HFFc6 (cell line): ENCODE data around the gene MOCS2. TPM values are rescaled to one million over a fixed set of nuclear protein-coding genes. Genes with fewer than 3 reads are reported as not detected.

ENCODE experiments used
- DNase-seq: peaks from one replicate; pipeline ENCODE4 v3.0.0-alpha.2; 2018
- H3K27ac Mint-ChIP-seq: 2 replicates; pipeline ENCODE4 v1.8.0; 2020; ENCODE audit warnings: mild to moderate bottlenecking, mixed read lengths
- H3K27me3 Mint-ChIP-seq: 2 replicates; pipeline ENCODE4 v1.8.0; 2021; ENCODE audit warnings: mild to moderate bottlenecking, moderate library complexity, mixed read lengths; ENCODE audit not compliant: insufficient read depth
- H3K36me3 Mint-ChIP-seq: 2 replicates; pipeline ENCODE4 v1.8.0; 2021; ENCODE audit warnings: low read depth, mixed read lengths
- H3K4me1 Mint-ChIP-seq: 2 replicates; pipeline ENCODE4 v1.8.0; 2020; ENCODE audit warnings: low read depth, mixed read lengths
- H3K4me3 Mint-ChIP-seq: 2 replicates; pipeline ENCODE4 v1.8.0; 2020; ENCODE audit warnings: mild to moderate bottlenecking, moderate library complexity, mixed read lengths
- H3K9me3 Mint-ChIP-seq: 2 replicates; pipeline ENCODE4 v1.8.0; 2020; ENCODE audit warnings: mild to moderate bottlenecking, mixed read lengths
- total RNA-seq, 6 experiments: library from RNA; stranded (reverse); fragmentation: NEBNext Ultra II Directional; extraction: Animal tissue kit (Norgen Biotek cat#: 25700); gene quantifications; 2 replicates in 1 of 6; 3 replicates in 5 of 6; pipeline ENCODE4 v1.2.3, GENCODE V29; 2021
- TF ChIP-seq, protein P1 (sequence below): fragments of 200-600 bp; sonication (generic); IDR thresholded peaks from 2 replicates; pipeline ENCODE4 v1.5.0; 2021; ENCODE audit warnings: antibody characterized with exemption, mild to moderate bottlenecking

MOCS2 gene
- total RNA-seq, 6 experiments from 2014 or later = 51.2 to 58.7 (median 54.9) TPM

DNA sequence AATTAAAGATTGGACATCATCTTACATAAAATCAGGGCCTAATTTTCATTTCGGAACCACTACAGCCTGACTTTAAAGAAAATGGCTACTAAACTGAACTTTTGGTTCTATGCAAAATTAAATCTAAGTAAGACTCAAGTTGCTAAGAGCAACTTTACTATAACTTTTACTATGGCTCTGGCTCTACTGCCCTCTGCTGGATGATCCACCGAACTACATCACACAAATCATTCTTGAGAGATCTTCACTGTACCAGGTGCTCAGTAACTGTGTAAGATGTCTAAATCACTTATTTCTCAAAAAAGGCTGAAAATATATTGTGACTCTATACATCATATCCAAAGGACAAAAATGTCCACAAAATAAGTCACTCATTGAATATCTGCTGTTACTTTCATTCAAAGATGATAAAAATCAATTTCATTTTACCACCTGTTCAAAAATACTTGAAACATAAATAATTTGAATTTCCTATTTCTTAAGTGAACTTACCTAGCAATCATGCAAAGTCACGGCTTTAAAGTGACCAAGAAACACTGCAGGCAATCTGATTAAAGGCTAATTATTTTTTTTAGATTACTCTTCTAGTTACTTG is 13.5 kb downstream of the MOCS2 start:
- H3K4me3 Mint-ChIP-seq = no peak overlapping the region
- TF ChIP-seq, protein P1, sequence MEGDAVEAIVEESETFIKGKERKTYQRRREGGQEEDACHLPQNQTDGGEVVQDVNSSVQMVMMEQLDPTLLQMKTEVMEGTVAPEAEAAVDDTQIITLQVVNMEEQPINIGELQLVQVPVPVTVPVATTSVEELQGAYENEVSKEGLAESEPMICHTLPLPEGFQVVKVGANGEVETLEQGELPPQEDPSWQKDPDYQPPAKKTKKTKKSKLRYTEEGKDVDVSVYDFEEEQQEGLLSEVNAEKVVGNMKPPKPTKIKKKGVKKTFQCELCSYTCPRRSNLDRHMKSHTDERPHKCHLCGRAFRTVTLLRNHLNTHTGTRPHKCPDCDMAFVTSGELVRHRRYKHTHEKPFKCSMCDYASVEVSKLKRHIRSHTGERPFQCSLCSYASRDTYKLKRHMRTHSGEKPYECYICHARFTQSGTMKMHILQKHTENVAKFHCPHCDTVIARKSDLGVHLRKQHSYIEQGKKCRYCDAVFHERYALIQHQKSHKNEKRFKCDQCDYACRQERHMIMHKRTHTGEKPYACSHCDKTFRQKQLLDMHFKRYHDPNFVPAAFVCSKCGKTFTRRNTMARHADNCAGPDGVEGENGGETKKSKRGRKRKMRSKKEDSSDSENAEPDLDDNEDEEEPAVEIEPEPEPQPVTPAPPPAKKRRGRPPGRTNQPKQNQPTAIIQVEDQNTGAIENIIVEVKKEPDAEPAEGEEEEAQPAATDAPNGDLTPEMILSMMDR = peak; percentile 98
- H3K27ac Mint-ChIP-seq = peak overlapping the region; percentile 63; the same call in 1 of the 2 replicates
- H3K4me1 Mint-ChIP-seq = peaks cover 45% of the 10 kb centered on the region
- H3K36me3 Mint-ChIP-seq = peaks cover 28% of the 10 kb centered on the region
- H3K9me3 Mint-ChIP-seq = no peaks in the 10 kb centered on the region
- H3K27me3 Mint-ChIP-seq = peaks cover 4% of the 10 kb centered on the region; the same call in 1 of the 2 replicates
- DNase-seq = peak; percentile 60

DNA sequence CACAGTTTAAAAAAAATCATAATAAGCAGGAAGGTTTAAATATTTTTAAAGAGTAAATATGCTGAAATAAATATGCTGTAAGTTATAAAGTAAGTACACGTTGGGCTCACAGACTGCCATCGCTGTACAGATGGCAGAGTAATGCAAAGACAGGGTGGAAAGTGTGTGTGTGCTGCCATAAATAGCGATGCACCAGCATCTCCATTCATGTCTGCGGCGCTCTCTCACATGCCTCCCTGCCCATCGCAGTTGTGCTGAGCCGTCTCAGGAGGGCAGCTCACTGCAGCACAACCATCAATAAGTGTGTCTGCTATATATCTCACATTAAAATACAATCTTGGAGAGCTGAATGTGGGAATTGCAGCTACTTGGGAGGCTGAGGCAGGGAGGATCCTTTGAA is 14.3 kb downstream of the MOCS2 start:
- TF ChIP-seq, protein P1 = no peak
- peaks cover 28% of the 10 kb centered on the region for H3K36me3 Mint-ChIP-seq
- peaks cover 45% of the 10 kb centered on the region for H3K4me1 Mint-ChIP-seq
- H3K9me3 Mint-ChIP-seq = no peaks in the 10 kb centered on the region
- H3K27me3 Mint-ChIP-seq = peaks cover 4% of the 10 kb centered on the region; the same call in 1 of the 2 replicates
- H3K4me3 Mint-ChIP-seq = no peak overlapping the region
- no peak for DNase-seq
- H3K27ac Mint-ChIP-seq = no peak overlapping the region

DNA sequence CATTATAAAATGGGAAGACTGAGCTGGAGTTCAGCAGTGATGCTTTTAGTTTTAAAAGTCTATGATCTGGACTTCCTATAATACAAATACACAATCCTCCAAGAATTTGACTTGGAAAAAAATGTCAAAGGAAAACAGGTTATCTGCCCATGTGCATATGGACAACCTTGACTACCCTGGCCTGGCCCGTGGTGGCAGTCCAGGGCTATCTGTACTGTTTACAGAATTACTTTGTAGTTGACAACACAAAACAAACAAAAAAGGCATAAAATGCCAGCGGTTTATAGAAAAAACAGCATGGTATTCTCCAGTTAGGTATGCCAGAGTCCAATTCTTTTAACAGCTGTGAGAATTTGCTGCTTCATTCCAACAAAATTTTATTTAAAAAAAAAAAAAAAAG is 17.3 kb downstream of the MOCS2 start:
- no peaks in the 10 kb centered on the region; the same call in 1 of the 2 replicates for H3K27me3 Mint-ChIP-seq
- H3K27ac Mint-ChIP-seq = peak overlapping the region; percentile 15; the same call in 1 of the 2 replicates
- peaks cover 14% of the 10 kb centered on the region for H3K36me3 Mint-ChIP-seq
- TF ChIP-seq, protein P1 = no peak
- DNase-seq = no peak
- no peak overlapping the region for H3K4me3 Mint-ChIP-seq
- no peaks in the 10 kb centered on the region for H3K9me3 Mint-ChIP-seq
- peaks cover 50% of the 10 kb centered on the region for H3K4me1 Mint-ChIP-seq

DNA sequence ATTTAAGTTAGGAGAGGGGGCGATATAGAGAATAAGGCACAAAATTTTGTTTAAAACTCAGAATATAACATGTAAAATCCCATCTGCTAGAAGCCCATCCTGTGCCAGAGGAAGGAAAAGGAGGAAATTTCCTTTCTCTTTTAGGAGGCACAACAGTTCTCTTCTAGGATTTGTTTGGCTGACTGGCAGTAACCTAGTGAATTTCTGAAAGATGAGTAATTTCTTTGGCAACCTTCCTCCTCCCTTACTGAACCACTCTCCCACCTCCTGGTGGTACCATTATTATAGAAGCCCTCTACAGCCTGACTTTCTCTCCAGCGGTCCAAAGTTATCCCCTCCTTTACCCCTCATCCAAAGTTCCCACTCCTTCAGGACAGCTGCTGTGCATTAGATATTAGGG is 18.3 kb downstream of the MOCS2 start:
- peak overlapping the region; percentile 15 for H3K27ac Mint-ChIP-seq
- no peak overlapping the region for H3K4me3 Mint-ChIP-seq
- peaks cover 50% of the 10 kb centered on the region for H3K4me1 Mint-ChIP-seq
- H3K36me3 Mint-ChIP-seq = peaks cover 17% of the 10 kb centered on the region
- DNase-seq = peak; percentile 70
- H3K27me3 Mint-ChIP-seq = no peaks in the 10 kb centered on the region; the same call in 1 of the 2 replicates
- H3K9me3 Mint-ChIP-seq = no peaks in the 10 kb centered on the region
- TF ChIP-seq, protein P1 = peak; percentile 48; the same call in 1 of the 2 replicates

DNA sequence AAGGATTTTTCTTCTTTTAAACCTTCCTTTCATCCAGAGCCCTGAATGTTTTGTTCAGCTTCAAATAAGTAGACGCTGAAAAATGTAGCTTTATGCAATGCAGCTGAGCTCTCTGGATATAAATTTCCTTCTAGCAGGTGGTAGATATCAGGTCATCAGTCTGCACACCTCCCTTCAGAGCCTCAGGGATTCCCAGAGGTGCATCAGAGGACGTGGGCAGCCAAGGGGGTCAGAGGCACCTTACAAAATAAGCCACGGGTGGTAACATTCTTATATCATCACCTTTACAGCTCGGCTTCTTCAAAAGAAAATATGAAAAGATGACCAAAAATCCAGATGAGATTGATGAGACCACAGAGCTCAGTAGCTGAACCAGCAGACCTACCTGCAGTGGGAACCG is 19.3 kb downstream of the MOCS2 start:
- H3K4me3 Mint-ChIP-seq = no peak overlapping the region
- H3K27me3 Mint-ChIP-seq = no peaks in the 10 kb centered on the region; the same call in 1 of the 2 replicates
- H3K27ac Mint-ChIP-seq = peak overlapping the region; percentile 43; the same call in 1 of the 2 replicates
- no peaks in the 10 kb centered on the region for H3K9me3 Mint-ChIP-seq
- TF ChIP-seq, protein P1 = no peak
- peaks cover 45% of the 10 kb centered on the region for H3K4me1 Mint-ChIP-seq
- peaks cover 18% of the 10 kb centered on the region for H3K36me3 Mint-ChIP-seq
- no peak for DNase-seq
